Skeletal muscle tissue (tissue), 4 donors: ENCODE data around the gene MRS2. TPM values are rescaled to one million over a fixed set of nuclear protein-coding genes. Genes with fewer than 3 reads are reported as not detected.

ENCODE experiments used
- H3K27ac ChIP-seq: one replicate; pipeline ENCODE4 v1.7.0; 2013; ENCODE audit warnings: mild to moderate bottlenecking, low read depth, low read length, inconsistent platforms
- H3K27me3 ChIP-seq, 3 donors: one replicate each; pipeline ENCODE4 v1.7.0; 2013; ENCODE audit warnings: low read length in 3 of 3; ENCODE audit not compliant: control insufficient read depth in 3 of 3, insufficient read depth in 3 of 3
- H3K36me3 ChIP-seq, 3 donors: one replicate each; pipeline ENCODE4 v1.7.0; 2013; ENCODE audit warnings: low read length in 3 of 3; ENCODE audit not compliant: control insufficient read depth in 3 of 3, insufficient read depth in 3 of 3
- H3K4me1 ChIP-seq, 3 donors: one replicate each; pipeline ENCODE4 v1.7.0; 2013; ENCODE audit warnings: low read length in 3 of 3, mild to moderate bottlenecking in 3 of 3; ENCODE audit not compliant: control insufficient read depth in 3 of 3, insufficient read depth in 3 of 3
- H3K4me3 ChIP-seq, 3 donors: one replicate each; pipeline ENCODE4 v1.7.0; 2013; ENCODE audit warnings: low read length in 3 of 3
- H3K9ac ChIP-seq, 3 donors: one replicate each; pipeline ENCODE4 v1.7.0; 2013; ENCODE audit warnings: low read length in 3 of 3, mild to moderate bottlenecking in 3 of 3, moderate library complexity in 2 of 3, low read depth in 1 of 3
- H3K9me3 ChIP-seq, 3 donors: one replicate each; pipeline ENCODE4 v1.7.0; 2013; ENCODE audit warnings: low read length in 3 of 3; ENCODE audit not compliant: control insufficient read depth in 3 of 3
- total RNA-seq: library from RNA; depleted of rRNA; stranded (reverse); fragments of >200 nt; gene quantifications from one replicate; pipeline ENCODE4 v1.2.3, GENCODE V29; 2014
- donor health status: Osteomylitis.

The MRS2 gene
- total RNA-seq, 1 donor from 2014 or later, result 12.5 TPM

- peaks cover 10 to 34% (median 27%) of the 10 kb centered on the region in 3 donors for H3K36me3 ChIP-seq
Measured at GRCh38 chr6:24428615-24429014, 25.9 kb downstream of the MRS2 start.

GRCh38 chr6:24429146-24429545 lies 26.4 kb downstream of the MRS2 start:
- no peaks in the 10 kb centered on the region for H3K4me1 ChIP-seq
- no peaks in the 10 kb centered on the region for H3K27me3 ChIP-seq
- H3K9ac ChIP-seq, result no peak overlapping the region
- no peak overlapping the region for H3K4me3 ChIP-seq
- H3K9me3 ChIP-seq, result no peaks in the 10 kb centered on the region
- no peak overlapping the region for H3K27ac ChIP-seq
- peaks cover 10 to 29% (median 22%) of the 10 kb centered on the region in 3 donors for H3K36me3 ChIP-seq

More at GRCh38 chr6:24428615-24429014, 25.9 kb downstream of the MRS2 start:
- no peaks in the 10 kb centered on the region for H3K4me1 ChIP-seq
- H3K4me3 ChIP-seq, result no peak overlapping the region
- H3K27me3 ChIP-seq, result no peaks in the 10 kb centered on the region
- H3K9ac ChIP-seq, result no peak overlapping the region
- no peak overlapping the region for H3K27ac ChIP-seq
- no peaks in the 10 kb centered on the region for H3K9me3 ChIP-seq

- H3K9me3 ChIP-seq, result no peaks in the 10 kb centered on the region
- H3K4me1 ChIP-seq, result no peaks in the 10 kb centered on the region
- no peak overlapping the region for H3K9ac ChIP-seq
- H3K27me3 ChIP-seq, result no peaks in the 10 kb centered on the region
- no peak overlapping the region for H3K27ac ChIP-seq
- no peak overlapping the region for H3K4me3 ChIP-seq
- peaks cover 2 to 20% (median 12%) of the 10 kb centered on the region in 3 donors for H3K36me3 ChIP-seq
Measured at GRCh38 chr6:24430086-24430485, 27.4 kb downstream of the MRS2 start.

GRCh38 chr6:24431045-24431451 lies 28.3 kb downstream of the MRS2 start:
- Histone ChIP-seq H3K9ac (no peak overlapping the region), H3K4me1 (no peaks in the 10 kb centered on the region), H3K36me3 (peaks cover 2 to 13% (median 9%) of the 10 kb centered on the region in 3 donors), H3K27ac (no peak overlapping the region), H3K4me3 (no peak overlapping the region), H3K9me3 (no peaks in the 10 kb centered on the region), H3K27me3 (no peaks in the 10 kb centered on the region)

GRCh38 chr6:24432611-24433010 lies 29.9 kb downstream of the MRS2 start:
- no peak overlapping the region for H3K27ac ChIP-seq
- no peak overlapping the region for H3K9ac ChIP-seq
- no peaks in the 10 kb centered on the region for H3K27me3 ChIP-seq
- no peaks in the 10 kb centered on the region for H3K9me3 ChIP-seq
- peaks cover 0 to 3% (median 1%) of the 10 kb centered on the region in 3 donors for H3K4me1 ChIP-seq
- H3K36me3 ChIP-seq, result peaks cover 0 to 12% (median 4%) of the 10 kb centered on the region in 3 donors
- H3K4me3 ChIP-seq, result no peak overlapping the region

GRCh38 chr6:24436979-24437378 lies 34.2 kb downstream of the MRS2 start:
- Histone ChIP-seq H3K36me3 (peaks cover 0 to 4% (median 2%) of the 10 kb centered on the region in 3 donors), H3K27ac (no peak overlapping the region), H3K4me1 (peaks cover 3 to 9% (median 7%) of the 10 kb centered on the region in 3 donors), H3K27me3 (no peaks in the 10 kb centered on the region), H3K9me3 (no peaks in the 10 kb centered on the region), H3K4me3 (no peak overlapping the region), H3K9ac (no peak overlapping the region)

- no peak overlapping the region for H3K9ac ChIP-seq
- peaks cover 6 to 9% (median 7%) of the 10 kb centered on the region in 3 donors for H3K4me1 ChIP-seq
- no peak overlapping the region for H3K4me3 ChIP-seq
- peaks cover 0 to 4% (median 2%) of the 10 kb centered on the region in 3 donors for H3K36me3 ChIP-seq
- H3K9me3 ChIP-seq, result no peaks in the 10 kb centered on the region
- no peak overlapping the region for H3K27ac ChIP-seq
- no peaks in the 10 kb centered on the region for H3K27me3 ChIP-seq
Measured at GRCh38 chr6:24439858-24440539, 37.3 kb downstream of the MRS2 start.

- peaks cover 2 to 7% (median 5%) of the 10 kb centered on the region in 3 donors for H3K36me3 ChIP-seq
- H3K9ac ChIP-seq, result no peak overlapping the region
- no peaks in the 10 kb centered on the region for H3K27me3 ChIP-seq
- H3K4me3 ChIP-seq, result no peak overlapping the region
- H3K4me1 ChIP-seq, result peaks cover 6 to 9% (median 7%) of the 10 kb centered on the region in 3 donors
- H3K27ac ChIP-seq, result no peak overlapping the region
- H3K9me3 ChIP-seq, result no peaks in the 10 kb centered on the region
Measured at GRCh38 chr6:24440897-24441598, 38.3 kb downstream of the MRS2 start.

- Histone ChIP-seq H3K9me3 (no peaks in the 10 kb centered on the region), H3K27me3 (no peaks in the 10 kb centered on the region), H3K4me3 (no peak overlapping the region), H3K9ac (no peak overlapping the region), H3K36me3 (peaks cover 2 to 7% (median 5%) of the 10 kb centered on the region in 3 donors), H3K4me1 (peaks cover 6 to 9% (median 7%) of the 10 kb centered on the region in 3 donors), H3K27ac (no peak overlapping the region)
Measured at GRCh38 chr6:24441599-24441904, 38.8 kb downstream of the MRS2 start.

GRCh38 chr6:24444588-24444987 lies 41.9 kb downstream of the MRS2 start:
- Histone ChIP-seq H3K27ac (no peak overlapping the region), H3K9me3 (no peaks in the 10 kb centered on the region), H3K4me1 (peaks cover 3 to 7% (median 4%) of the 10 kb centered on the region in 3 donors), H3K4me3 (no peak overlapping the region), H3K9ac (no peak overlapping the region), H3K27me3 (no peaks in the 10 kb centered on the region), H3K36me3 (peaks cover 3 to 5% (median 4%) of the 10 kb centered on the region in 3 donors)
